SU-DHL-6 (cell line): ENCODE measurements around the gene SNN.

Source experiments
- H2AFZ ChIP-seq: fragments of 200-600 bp; sonication (generic); 2 replicates; pipeline ENCODE4 v1.6.1; 2014; ENCODE audit warnings: low read depth, mild to moderate bottlenecking, moderate library complexity, mixed read lengths, antibody characterized with exemption, low read length; ENCODE audit not compliant: severe bottlenecking
- H3F3A ChIP-seq: fragments of 200-600 bp; shearing (Covaris generic); 2 replicates; pipeline ENCODE4 v1.6.0; 2016; ENCODE audit warnings: antibody characterized with exemption, mild to moderate bottlenecking; ENCODE audit not compliant: insufficient read depth
- H3K27ac ChIP-seq: fragments of 200-600 bp; sonication (generic); 2 replicates; pipeline ENCODE4 v1.5.1; 2016; ENCODE audit warnings: low read depth, mild to moderate bottlenecking, low read length, moderate library complexity, mixed read lengths
- H3K27me3 ChIP-seq: fragments of 200-600 bp; sonication (generic), shearing (Covaris generic); 2 replicates; pipeline ENCODE4 v1.6.0; 2014; ENCODE audit warnings: mild to moderate bottlenecking, low read length
- H3K36me3 ChIP-seq: fragments of 200-600 bp; sonication (generic); 2 replicates; pipeline ENCODE4 v1.6.1; 2014; ENCODE audit warnings: mild to moderate bottlenecking, low read length, mixed read lengths
- H3K4me2 ChIP-seq: fragments of 300-600, 200-600 bp; shearing (Covaris generic), sonication (generic); 2 replicates; pipeline ENCODE4 v1.6.0; 2014; ENCODE audit warnings: low read length, low read depth, mild to moderate bottlenecking; ENCODE audit not compliant: poor library complexity, severe bottlenecking
- H3K4me3 ChIP-seq: fragments of 200-600 bp; sonication (generic); 2 replicates; pipeline ENCODE4 v1.5.1; 2014; ENCODE audit warnings: antibody characterized with exemption, low read length, mild to moderate bottlenecking, mixed read lengths; ENCODE audit not compliant: insufficient read depth, poor library complexity, severe bottlenecking
- H3K79me2 ChIP-seq: fragments of 200-600 bp; sonication (generic); 2 replicates; pipeline ENCODE4 v1.6.1; 2014; ENCODE audit warnings: mild to moderate bottlenecking, low read length, moderate library complexity; ENCODE audit not compliant: insufficient read depth
- H3K9ac ChIP-seq: fragments of 200-600 bp; sonication (generic); 2 replicates; pipeline ENCODE4 v1.7.0; 2014; ENCODE audit warnings: mild to moderate bottlenecking, low read length
- H3K9me2 ChIP-seq: fragments of 200-600 bp; sonication (generic); replicated peaks from 2 replicates; pipeline ENCODE4 v1.6.1; 2014; ENCODE audit warnings: low read length; ENCODE audit not compliant: insufficient read depth
- H3K9me3 ChIP-seq: fragments of 200-600 bp; sonication (generic); 2 replicates; pipeline ENCODE4 v1.6.1; 2014; ENCODE audit warnings: low read length, mixed read lengths; ENCODE audit not compliant: insufficient read depth
- H4K20me1 ChIP-seq: fragments of 200-600 bp; sonication (generic); 2 replicates; pipeline ENCODE4 v1.6.1; 2014; ENCODE audit warnings: low read depth, mild to moderate bottlenecking, antibody characterized with exemption, low read length, moderate library complexity, mixed read lengths
- CTCF ChIP-seq: fragments of 200-600 bp; sonication (generic); IDR thresholded peaks from one replicate; pipeline ENCODE4 v1.5.1; 2017; ENCODE audit warnings: antibody characterized with exemption, mild to moderate bottlenecking, low read length, moderate library complexity; ENCODE audit not compliant: insufficient read depth, poor library complexity, severe bottlenecking
- EZH2phosphoT487 ChIP-seq: fragments of 200-600 bp; sonication (generic), shearing (Covaris generic); conservative IDR thresholded peaks from 2 replicates; pipeline ENCODE4 v1.6.1; 2018; ENCODE audit warnings: mild to moderate bottlenecking, antibody characterized with exemption, low read length, moderate library complexity, mixed read lengths

Gene SNN

GRCh38 chr16:11635679-11636171 lies 32.5 kb upstream of the SNN start:
- Histone ChIP-seq H3K4me2 (no peak overlapping the region), H3K79me2 (no peaks in the 10 kb centered on the region), H3K9me2 (no peaks in the 10 kb centered on the region), H3K9ac (no peak overlapping the region), H3K9me3 (no peaks in the 10 kb centered on the region), H3K27me3 (no peaks in the 10 kb centered on the region), H3K4me3 (no peak overlapping the region), H4K20me1 (no peaks in the 10 kb centered on the region), H3K36me3 (no peaks in the 10 kb centered on the region), H2AFZ (no peak overlapping the region), H3F3A (no peaks in the 10 kb centered on the region), H3K27ac (no peak overlapping the region)
- TF ChIP-seq EZH2phosphoT487, result no peak
- no peak for TF ChIP-seq CTCF

GRCh38 chr16:11636172-11636721 lies 32.0 kb upstream of the SNN start:
- no peak overlapping the region for H2AFZ ChIP-seq
- TF ChIP-seq CTCF (no peak), EZH2phosphoT487 (no peak)
- H4K20me1 ChIP-seq, result no peaks in the 10 kb centered on the region
- H3K27me3 ChIP-seq, result no peaks in the 10 kb centered on the region
- no peaks in the 10 kb centered on the region for H3K9me3 ChIP-seq
- no peak overlapping the region for H3K4me2 ChIP-seq
- H3K79me2 ChIP-seq, result no peaks in the 10 kb centered on the region
- H3K9ac ChIP-seq, result no peak overlapping the region
- H3K4me3 ChIP-seq, result no peak overlapping the region
- no peaks in the 10 kb centered on the region for H3K36me3 ChIP-seq
- no peak overlapping the region for H3K27ac ChIP-seq
- H3K9me2 ChIP-seq, result no peaks in the 10 kb centered on the region
- no peaks in the 10 kb centered on the region for H3F3A ChIP-seq

GRCh38 chr16:11637320-11637719 lies 30.9 kb upstream of the SNN start:
- H3K9ac ChIP-seq, result no peak overlapping the region
- no peaks in the 10 kb centered on the region for H3F3A ChIP-seq
- no peak overlapping the region for H3K4me2 ChIP-seq
- H3K36me3 ChIP-seq, result no peaks in the 10 kb centered on the region
- H3K27ac ChIP-seq, result no peak overlapping the region
- H3K9me2 ChIP-seq, result no peaks in the 10 kb centered on the region
- no peak overlapping the region for H3K4me3 ChIP-seq
- TF ChIP-seq CTCF (no peak), EZH2phosphoT487 (no peak)
- H3K79me2 ChIP-seq, result no peaks in the 10 kb centered on the region
- no peaks in the 10 kb centered on the region for H4K20me1 ChIP-seq
- no peaks in the 10 kb centered on the region for H3K27me3 ChIP-seq
- no peaks in the 10 kb centered on the region for H3K9me3 ChIP-seq
- H2AFZ ChIP-seq, result no peak overlapping the region
